K562 (cell line): ENCODE measurements around the gene TEDC1. TPM values are rescaled to one million over a fixed set of nuclear protein-coding genes. Genes with fewer than 3 reads are reported as not detected.
A peak's percentile ranks its signal among the peaks of the same experiment; 100 is the strongest.

Experiments used
- CREB1 ChIP-seq, 2 experiments: sonication (generic) in 1 of 2; formaldehyde crosslinking in 1 of 2; IDR thresholded peaks; 2 replicates each; pipeline versions ENCODE4 v1.6.1 to v1.8.0; 2012 to 2022; ENCODE audit warnings: inconsistent platforms in 1 of 2, mild to moderate bottlenecking in 1 of 2, missing genetic modification reagents in 1 of 2, moderate library complexity in 1 of 2
- CTBP1 ChIP-seq: fragments of 450-650 bp; IDR thresholded peaks from 2 replicates; pipeline ENCODE4 v1.6.1; 2016; ENCODE audit warnings: borderline replicate concordance
- CXXC5 ChIP-seq: fragments of 250-450 bp; sonication (Bioruptor Pico); IDR thresholded peaks from 2 replicates; pipeline ENCODE4 v1.8.0; 2022; ENCODE audit warnings: inconsistent platforms, mild to moderate bottlenecking, moderate library complexity
- FIP1L1 ChIP-seq: fragments of 200-400 bp; formaldehyde crosslinking; IDR thresholded peaks from 2 replicates; pipeline ENCODE4 v1.6.1; 2018; ENCODE audit warnings: mild to moderate bottlenecking, low read depth, low read length; ENCODE audit not compliant: poor library complexity, severe bottlenecking
- FOXJ2 ChIP-seq: fragments of 200-800 bp; sonication (Bioruptor generic); IDR thresholded peaks from 2 replicates; pipeline ENCODE4 v1.6.1; 2016; ENCODE audit warnings: missing genetic modification characterization, missing compliant biosample characterization
- GTF2A2 ChIP-seq: IDR thresholded peaks from 2 replicates; pipeline ENCODE4 v1.6.1; 2016; ENCODE audit warnings: mild to moderate bottlenecking, missing genetic modification characterization, missing compliant biosample characterization
- PHF20 ChIP-seq: fragments of 450-650 bp; IDR thresholded peaks from 2 replicates; pipeline ENCODE4 v1.6.1; 2018; ENCODE audit not compliant: partially characterized antibody
- SMC3 ChIP-seq: conservative IDR thresholded peaks from 2 replicates; pipeline ENCODE4 v1.6.1; 2011; ENCODE audit warnings: low read depth, low read length, improper control_type of control experiment; ENCODE audit not compliant: insufficient read depth
- ZEB2 ChIP-seq: fragments of 450-650 bp; IDR thresholded peaks from 2 replicates; pipeline ENCODE4 v1.6.1; 2016
- ZKSCAN1 ChIP-seq: fragments of 150-350 bp; IDR thresholded peaks from 2 replicates; pipeline ENCODE4 v1.6.1; 2016; ENCODE audit warnings: low read depth, low read length
- ZKSCAN8 ChIP-seq: fragments of 200-800 bp; sonication (Bioruptor generic); IDR thresholded peaks from 2 replicates; pipeline ENCODE4 v1.6.1; 2016; ENCODE audit warnings: missing genetic modification characterization, missing compliant biosample characterization
- polyA plus RNA-seq, 8 experiments: library from polyadenylated mRNA; depleted of rRNA in 4 of 8; stranded (reverse) in 5 of 8; unstranded in 3 of 8; fragments of >200 nt; fragmentation: Nextera tagmentation in 2 of 8; fragmentation: Illumina TruSeq in 1 of 8; extraction: Ambion mirVana in 2 of 8; extraction: Trizol in 1 of 8; gene quantifications; 2 replicates each; pipeline versions ENCODE4 v1.2.1 to v1.2.3, GENCODE V29; 2011 to 2014; ENCODE audit warnings: inconsistent platforms in 1 of 8, missing spikeins in 1 of 8
- total RNA-seq, 7 experiments: library from RNA; depleted of rRNA in 6 of 7; stranded (reverse); fragments of >200 nt in 6 of 7; fragmentation: Illumina TruSeq in 2 of 7; extraction: Trizol in 2 of 7; gene quantifications; 2 replicates each; pipeline versions ENCODE4 v1.2.1 to v1.2.3, GENCODE V29; 2011 to 2021; ENCODE audit warnings: low replicate concordance in 1 of 7
- TF ChIP-seq, protein P1 (sequence below): fragments of 450-650 bp; IDR thresholded peaks from 2 replicates; pipeline ENCODE4 v1.6.1; 2016; ENCODE audit warnings: antibody characterized with exemption
- TF ChIP-seq, protein P2 (sequence below): sonication (generic); formaldehyde crosslinking; IDR thresholded peaks from 2 replicates; pipeline ENCODE4 v1.8.1; 2023; ENCODE audit warnings: mild to moderate bottlenecking, missing genetic modification reagents, moderate library complexity
- TF ChIP-seq, protein P3 (sequence below): sonication (generic); formaldehyde crosslinking; IDR thresholded peaks from 2 replicates; pipeline ENCODE4 v1.8.0; 2022; ENCODE audit warnings: missing genetic modification reagents, mild to moderate bottlenecking, moderate library complexity, borderline replicate concordance

TEDC1 gene
- total and polyA plus RNA-seq, 9 of the 15 experiments (the other 6 are each of a cell fraction or from before 2014, with no cell fraction given) = 0.21 to 28.3 (median 5.9) TPM

GRCh38 chr14:105490572-105491365 lies at the start of gene TEDC1 (continued):
- TF ChIP-seq, protein P1, sequence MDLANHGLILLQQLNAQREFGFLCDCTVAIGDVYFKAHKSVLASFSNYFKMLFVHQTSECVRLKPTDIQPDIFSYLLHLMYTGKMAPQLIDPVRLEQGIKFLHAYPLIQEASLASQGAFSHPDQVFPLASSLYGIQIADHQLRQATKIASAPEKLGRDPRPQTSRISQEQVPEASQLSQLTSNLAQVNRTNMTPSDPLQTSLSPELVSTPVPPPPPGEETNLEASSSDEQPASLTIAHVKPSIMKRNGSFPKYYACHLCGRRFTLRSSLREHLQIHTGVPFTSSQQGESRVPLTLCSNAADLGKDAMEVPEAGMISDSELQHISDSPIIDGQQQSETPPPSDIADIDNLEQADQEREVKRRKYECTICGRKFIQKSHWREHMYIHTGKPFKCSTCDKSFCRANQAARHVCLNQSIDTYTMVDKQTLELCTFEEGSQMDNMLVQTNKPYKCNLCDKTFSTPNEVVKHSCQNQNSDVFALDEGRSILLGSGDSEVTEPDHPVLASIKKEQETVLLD = no peak
- TF ChIP-seq SMC3 (peak; percentile 52; the same call in 1 of the 2 replicates), GTF2A2 (tag) (0 out of 2 replicates have a peak, but pooled peaks have one; percentile 24), CXXC5 (CRISPR knock-in tag) (peak; percentile 89), ZKSCAN8 (CRISPR knock-in tag) (no peak), CREB1 (IDR thresholded peaks at IDR 0.05) (peak; percentile 68), CREB1 (CRISPR knock-in tag; IDR thresholded peaks at IDR 0.05) (peak; percentile 77), FIP1L1 (peak; percentile 5), ZEB2 (peak; percentile 92), PHF20 (peak; percentile 52), FOXJ2 (peak; percentile 75; the same call in 1 of the 2 replicates), CTBP1 (peak; percentile 82), ZKSCAN1 (no peak)
- TF ChIP-seq, protein P2, sequence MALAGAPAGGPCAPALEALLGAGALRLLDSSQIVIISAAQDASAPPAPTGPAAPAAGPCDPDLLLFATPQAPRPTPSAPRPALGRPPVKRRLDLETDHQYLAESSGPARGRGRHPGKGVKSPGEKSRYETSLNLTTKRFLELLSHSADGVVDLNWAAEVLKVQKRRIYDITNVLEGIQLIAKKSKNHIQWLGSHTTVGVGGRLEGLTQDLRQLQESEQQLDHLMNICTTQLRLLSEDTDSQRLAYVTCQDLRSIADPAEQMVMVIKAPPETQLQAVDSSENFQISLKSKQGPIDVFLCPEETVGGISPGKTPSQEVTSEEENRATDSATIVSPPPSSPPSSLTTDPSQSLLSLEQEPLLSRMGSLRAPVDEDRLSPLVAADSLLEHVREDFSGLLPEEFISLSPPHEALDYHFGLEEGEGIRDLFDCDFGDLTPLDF (CRISPR knock-in tag) = peak; percentile 63
- TF ChIP-seq, protein P3, sequence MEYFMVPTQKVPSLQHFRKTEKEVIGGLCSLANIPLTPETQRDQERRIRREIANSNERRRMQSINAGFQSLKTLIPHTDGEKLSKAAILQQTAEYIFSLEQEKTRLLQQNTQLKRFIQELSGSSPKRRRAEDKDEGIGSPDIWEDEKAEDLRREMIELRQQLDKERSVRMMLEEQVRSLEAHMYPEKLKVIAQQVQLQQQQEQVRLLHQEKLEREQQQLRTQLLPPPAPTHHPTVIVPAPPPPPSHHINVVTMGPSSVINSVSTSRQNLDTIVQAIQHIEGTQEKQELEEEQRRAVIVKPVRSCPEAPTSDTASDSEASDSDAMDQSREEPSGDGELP = peak; percentile 64; the same call in 1 of the 2 replicates
